CD14-positive monocyte (primary cell): ENCODE results near the gene MXI1. TPM values are rescaled to one million over a fixed set of nuclear protein-coding genes. Genes with fewer than 3 reads are reported as not detected.
A peak's percentile ranks its signal among the peaks of the same experiment; 100 is the strongest.

Experiments used
- DNase-seq, 3 donors: peaks; one replicate each; pipeline ENCODE4 v3.0.0-alpha.2; 2011 to 2022
- H2AFZ ChIP-seq: 2 replicates; pipeline ENCODE4 v1.6.0; 2012; ENCODE audit warnings: mild to moderate bottlenecking, low read depth, low read length, inconsistent platforms; ENCODE audit not compliant: insufficient read depth, poor library complexity, severe bottlenecking
- H3K27ac ChIP-seq, 2 donors: 1 replicate in 1 of 2; 2 replicates in 1 of 2; pipeline ENCODE4 v1.5.1; 2012 to 2013; ENCODE audit warnings: low read length in 2 of 2, control low read depth in 1 of 2, inconsistent platforms in 1 of 2, low read depth in 1 of 2, mild to moderate bottlenecking in 1 of 2
- H3K27me3 ChIP-seq, 2 donors: one replicate each; pipeline versions ENCODE4 v1.6.0 to v1.6.1; 2011 to 2013; ENCODE audit warnings: low read length in 2 of 2; ENCODE audit not compliant: control insufficient read depth in 2 of 2, insufficient read depth in 2 of 2
- H3K36me3 ChIP-seq, 2 donors: replicated peaks in 1 of 2; 1 replicate in 1 of 2; 2 replicates in 1 of 2; pipeline versions ENCODE4 v1.5.1 to v1.6.1; 2012 to 2013; ENCODE audit warnings: low read length in 2 of 2, control low read depth in 1 of 2, inconsistent platforms in 1 of 2, mild to moderate bottlenecking in 1 of 2; ENCODE audit not compliant: insufficient read depth in 2 of 2, control insufficient read depth in 1 of 2
- H3K4me1 ChIP-seq, 2 donors: 1 replicate in 1 of 2; 2 replicates in 1 of 2; pipeline versions ENCODE4 v1.5.1 to v1.6.1; 2012 to 2013; ENCODE audit warnings: low read length in 2 of 2, control low read depth in 1 of 2, inconsistent platforms in 1 of 2, mild to moderate bottlenecking in 1 of 2, moderate library complexity in 1 of 2; ENCODE audit not compliant: insufficient read depth in 2 of 2, control insufficient read depth in 1 of 2
- H3K4me2 ChIP-seq: replicated peaks from 2 replicates; pipeline ENCODE3; 2012; ENCODE audit warnings: low read length, moderate library complexity, mild to moderate bottlenecking; ENCODE audit not compliant: poor library complexity, severe bottlenecking; ENCODE audit errors: extremely low read depth
- H3K4me3 ChIP-seq, 3 experiments: fragments of 200-600 bp in 1 of 3; sonication (generic) in 1 of 3; replicated peaks in 1 of 3; 1 replicate in 2 of 3; 2 replicates in 1 of 3; pipeline ENCODE4 v1.5.1; 2011 to 2013; ENCODE audit warnings: low read length in 3 of 3, mild to moderate bottlenecking in 3 of 3, control low read depth in 2 of 3, low read depth in 2 of 3, inconsistent platforms in 1 of 3, moderate library complexity in 1 of 3
- H3K79me2 ChIP-seq: 2 replicates; pipeline ENCODE4 v1.6.0; 2012; ENCODE audit warnings: mild to moderate bottlenecking, control low read depth, inconsistent platforms, low read length, moderate library complexity; ENCODE audit not compliant: insufficient read depth
- H3K9ac ChIP-seq: 2 replicates; pipeline ENCODE4 v1.6.0; 2017; ENCODE audit warnings: low read length, mild to moderate bottlenecking; ENCODE audit not compliant: insufficient read depth, poor library complexity, severe bottlenecking
- H3K9me3 ChIP-seq, 2 donors: replicated peaks in 1 of 2; 1 replicate in 1 of 2; 2 replicates in 1 of 2; pipeline versions ENCODE4 v1.5.1 to v1.6.1; 2012 to 2013; ENCODE audit warnings: low read length in 2 of 2, control low read depth in 1 of 2; ENCODE audit not compliant: control insufficient read depth in 1 of 2, insufficient read depth in 1 of 2
- H4K20me1 ChIP-seq: 2 replicates; pipeline ENCODE4 v1.6.0; 2012; ENCODE audit warnings: mild to moderate bottlenecking, low read length, control low read depth, moderate library complexity; ENCODE audit not compliant: insufficient read depth
- H3K27ac Mint-ChIP-seq, 7 donors: one replicate each; pipeline ENCODE4 v1.8.0; 2020; ENCODE audit warnings: mild to moderate bottlenecking in 7 of 7, mixed read lengths in 7 of 7, moderate library complexity in 6 of 7, inconsistent platforms in 2 of 7
- H3K27me3 Mint-ChIP-seq, 3 donors: one replicate each; pipeline ENCODE4 v1.8.0; 2021 to 2022; ENCODE audit warnings: low read depth in 3 of 3, mild to moderate bottlenecking in 3 of 3, mixed read lengths in 3 of 3, moderate library complexity in 3 of 3, inconsistent platforms in 1 of 3
- H3K36me3 Mint-ChIP-seq, 2 donors: one replicate each; pipeline ENCODE4 v1.8.0; 2020; ENCODE audit warnings: mixed read lengths in 2 of 2, inconsistent platforms in 1 of 2, mild to moderate bottlenecking in 1 of 2
- H3K4me1 Mint-ChIP-seq: one replicate; pipeline ENCODE4 v1.8.0; 2020; ENCODE audit warnings: mild to moderate bottlenecking, mixed read lengths
- H3K4me3 Mint-ChIP-seq, 2 donors: one replicate each; pipeline ENCODE4 v1.8.0; 2020; ENCODE audit warnings: mild to moderate bottlenecking in 2 of 2, mixed read lengths in 2 of 2, moderate library complexity in 1 of 2
- H3K9me3 Mint-ChIP-seq, 7 donors: one replicate each; pipeline ENCODE4 v1.8.0; 2020 to 2022; ENCODE audit warnings: mixed read lengths in 7 of 7, mild to moderate bottlenecking in 6 of 7, moderate library complexity in 6 of 7, inconsistent platforms in 2 of 7
- WGBS: methylation state at CpG from one replicate; pipeline ENCODE4 v1.1.5; 2013; ENCODE audit warnings: missing lambda C conversion rate; ENCODE audit not compliant: insufficient coverage; 5-methylcytosine and 5-hydroxymethylcytosine counted together
- intact Hi-C, 2 donors: fragments of 100-400 bp; cut with micrococcal nuclease; formaldehyde crosslinking; loops; one replicate each; pipeline versions ENCODE4 v1.15.0 to v1.15.1; 2023
- polyA plus RNA-seq, 3 donors: library from polyadenylated mRNA; depleted of rRNA in 1 of 3; unstranded in 2 of 3; stranded (reverse) in 1 of 3; fragments of 300-500 nt in 2 of 3; fragments of >200 nt in 1 of 3; fragmentation: Illumina TruSeq in 2 of 3; gene quantifications; 1 replicate in 2 of 3; 2 replicates in 1 of 3; pipeline ENCODE4 v1.2.3, GENCODE V29; 2012 to 2021
- TF ChIP-seq, protein P1 (sequence below): fragments of 200-600 bp; IDR thresholded peaks from one replicate; pipeline ENCODE4 v1.8.0; 2022; ENCODE audit warnings: antibody characterized with exemption, mild to moderate bottlenecking

The MXI1 gene
- polyA plus RNA-seq, 3 donors = 13.1 to 25.7 (median 21.6) TPM

DNA sequence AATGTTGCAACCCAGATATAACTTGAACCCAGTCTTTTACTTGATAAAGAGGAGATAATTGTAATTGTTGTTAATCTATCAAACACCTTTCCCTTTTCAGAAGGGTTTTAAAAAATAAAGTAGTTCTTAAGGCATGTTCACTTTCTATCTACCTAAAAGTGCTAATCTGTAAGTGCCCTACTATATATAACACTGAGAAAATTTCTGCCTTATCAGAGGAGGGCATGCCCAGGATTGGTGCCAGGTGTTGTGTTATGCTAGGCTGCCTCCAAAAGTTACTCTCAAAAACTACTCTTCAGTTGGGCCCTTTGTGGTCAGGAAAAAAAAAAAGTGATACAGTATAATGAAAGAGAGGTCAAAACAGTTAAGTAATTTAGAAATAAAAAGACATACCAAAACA, 61.0 kb downstream of the MXI1 start:
- no peak overlapping the region for H3K27ac ChIP-seq
- no peak overlapping the region for H3K4me2 ChIP-seq
- no peaks in the 10 kb centered on the region for H3K36me3 ChIP-seq
- H3K79me2 ChIP-seq = peaks cover 29% of the 10 kb centered on the region
- peaks cover 3 to 12% of the 10 kb centered on the region in 2 donors for H3K36me3 Mint-ChIP-seq
- no peaks in the 10 kb centered on the region for H3K27me3 ChIP-seq
- intact Hi-C loops = no loop called here
- H3K9me3 Mint-ChIP-seq = no peaks in the 10 kb centered on the region
- H3K27ac Mint-ChIP-seq = peak overlapping the region in 2 of 7 donors; percentile 85 to 94
- DNase-seq = no peak
- H3K4me3 Mint-ChIP-seq = no peak overlapping the region
- H3K4me3 ChIP-seq = no peak overlapping the region
- TF ChIP-seq, protein P1, sequence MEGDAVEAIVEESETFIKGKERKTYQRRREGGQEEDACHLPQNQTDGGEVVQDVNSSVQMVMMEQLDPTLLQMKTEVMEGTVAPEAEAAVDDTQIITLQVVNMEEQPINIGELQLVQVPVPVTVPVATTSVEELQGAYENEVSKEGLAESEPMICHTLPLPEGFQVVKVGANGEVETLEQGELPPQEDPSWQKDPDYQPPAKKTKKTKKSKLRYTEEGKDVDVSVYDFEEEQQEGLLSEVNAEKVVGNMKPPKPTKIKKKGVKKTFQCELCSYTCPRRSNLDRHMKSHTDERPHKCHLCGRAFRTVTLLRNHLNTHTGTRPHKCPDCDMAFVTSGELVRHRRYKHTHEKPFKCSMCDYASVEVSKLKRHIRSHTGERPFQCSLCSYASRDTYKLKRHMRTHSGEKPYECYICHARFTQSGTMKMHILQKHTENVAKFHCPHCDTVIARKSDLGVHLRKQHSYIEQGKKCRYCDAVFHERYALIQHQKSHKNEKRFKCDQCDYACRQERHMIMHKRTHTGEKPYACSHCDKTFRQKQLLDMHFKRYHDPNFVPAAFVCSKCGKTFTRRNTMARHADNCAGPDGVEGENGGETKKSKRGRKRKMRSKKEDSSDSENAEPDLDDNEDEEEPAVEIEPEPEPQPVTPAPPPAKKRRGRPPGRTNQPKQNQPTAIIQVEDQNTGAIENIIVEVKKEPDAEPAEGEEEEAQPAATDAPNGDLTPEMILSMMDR = no peak
- H3K9me3 ChIP-seq = no peaks in the 10 kb centered on the region
- H3K9ac ChIP-seq = no peak overlapping the region
- H3K4me1 ChIP-seq = peaks cover 19 to 22% of the 10 kb centered on the region in 2 donors
- H4K20me1 ChIP-seq = no peaks in the 10 kb centered on the region
- peaks cover 30% of the 10 kb centered on the region for H3K4me1 Mint-ChIP-seq
- no peak overlapping the region for H2AFZ ChIP-seq
- no peaks in the 10 kb centered on the region for H3K27me3 Mint-ChIP-seq

DNA sequence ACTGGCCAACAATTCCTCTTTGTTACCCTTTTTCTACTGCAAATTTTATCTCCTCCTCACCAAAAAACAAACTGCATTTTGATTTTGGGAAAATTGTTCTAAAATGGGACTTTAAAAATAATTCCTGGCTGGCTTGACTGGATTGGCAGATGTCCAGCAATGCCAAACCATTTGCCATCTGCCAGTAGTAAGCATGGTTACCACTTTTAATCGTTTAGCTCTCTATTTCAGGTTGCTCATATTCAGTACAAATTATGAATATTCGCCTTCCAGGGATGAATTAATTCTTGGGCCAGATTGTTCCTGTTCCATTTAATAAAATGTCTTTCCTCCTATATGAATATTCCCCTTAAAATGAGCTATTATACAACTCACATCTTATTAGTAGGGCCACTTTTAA, 61.6 kb downstream of the MXI1 start:
- H3K9ac ChIP-seq = peak overlapping the region; percentile 42
- H2AFZ ChIP-seq = peak overlapping the region; percentile 46
- Mint-ChIP-seq H3K4me1 (peaks cover 35% of the 10 kb centered on the region), H3K27ac (peak overlapping the region in 6 of 7 donors; percentile 54 to 94 (median 88)), H3K27me3 (no peaks in the 10 kb centered on the region), H3K4me3 (peak overlapping the region; percentile 79 to 93), H3K9me3 (no peaks in the 10 kb centered on the region), H3K36me3 (peaks cover 3 to 9% of the 10 kb centered on the region in 2 donors)
- TF ChIP-seq, protein P1 = no peak
- intact Hi-C loops = no loop called here
- H3K9me3 ChIP-seq = no peaks in the 10 kb centered on the region
- H4K20me1 ChIP-seq = no peaks in the 10 kb centered on the region
- H3K36me3 ChIP-seq = no peaks in the 10 kb centered on the region
- H3K4me3 ChIP-seq = peak overlapping the region; percentile 42 to 92 (median 68)
- peaks cover 24 to 28% of the 10 kb centered on the region in 2 donors for H3K4me1 ChIP-seq
- no peaks in the 10 kb centered on the region for H3K27me3 ChIP-seq
- WGBS = no CpG with 5 or more reads among the region's 2 CpGs
- H3K27ac ChIP-seq = peak overlapping the region in 1 of 2 donors; percentile 76
- peaks cover 31% of the 10 kb centered on the region for H3K79me2 ChIP-seq
- H3K4me2 ChIP-seq = peak overlapping the region; percentile 62
- no peak for DNase-seq
